Suprapubic skin (tissue), 4 donors: Measurements from ENCODE around the gene OR52B6. TPM values are rescaled to one million over a fixed set of nuclear protein-coding genes. Genes with fewer than 3 reads are reported as not detected.

ENCODE experiments used
- DNase-seq, 2 donors: peaks; one replicate each; pipeline ENCODE4 v3.0.0-alpha.2; 2019; ENCODE audit warnings: low spot score in 2 of 2
- H3K27ac ChIP-seq: fragments of 200-600 bp; sonication (generic); one replicate; pipeline ENCODE4 v1.5.1; 2019
- H3K27me3 ChIP-seq: fragments of 200-600 bp; sonication (generic); one replicate; pipeline ENCODE4 v1.5.1; 2019
- H3K36me3 ChIP-seq: fragments of 200-600 bp; sonication (generic); one replicate; pipeline ENCODE4 v1.5.1; 2019
- H3K4me1 ChIP-seq: fragments of 200-600 bp; sonication (generic); one replicate; pipeline ENCODE4 v1.5.1; 2019
- H3K4me3 ChIP-seq: fragments of 200-600 bp; sonication (generic); one replicate; pipeline ENCODE4 v1.5.1; 2019; ENCODE audit warnings: mild to moderate bottlenecking
- H3K9me3 ChIP-seq: fragments of 200-600 bp; sonication (generic); one replicate; pipeline ENCODE4 v1.5.1; 2019
- CTCF ChIP-seq, 2 donors: fragments of 200-600 bp in 1 of 2; fragments of 450-650 bp in 1 of 2; sonication (generic) in 1 of 2; IDR thresholded peaks; one replicate each; pipeline ENCODE4 v1.5.1; 2016 to 2019; ENCODE audit warnings: antibody characterized with exemption in 2 of 2, mild to moderate bottlenecking in 1 of 2, moderate library complexity in 1 of 2
- EP300 ChIP-seq: sonication (generic); formaldehyde crosslinking; IDR thresholded peaks from one replicate; pipeline ENCODE4 v1.6.1; 2017; ENCODE audit warnings: antibody characterized with exemption
- POLR2A ChIP-seq, 2 donors: fragments of 450-650 bp; IDR thresholded peaks; one replicate each; pipeline ENCODE4 v1.6.1; 2017; ENCODE audit warnings: antibody characterized with exemption in 2 of 2, mild to moderate bottlenecking in 2 of 2, moderate library complexity in 2 of 2
- POLR2AphosphoS5 ChIP-seq, 3 donors: sonication (generic); formaldehyde crosslinking; IDR thresholded peaks; one replicate each; pipeline ENCODE4 v1.6.1; 2017; ENCODE audit warnings: antibody characterized with exemption in 3 of 3
- WGBS: methylation state at CpG from one replicate; pipeline ENCODE4 v1.1.5; 2018; 5-methylcytosine and 5-hydroxymethylcytosine counted together
- total RNA-seq, 4 donors: library from RNA; depleted of rRNA; stranded (reverse); fragments of >200 nt; gene quantifications; one replicate each; pipeline ENCODE4 v1.1.0, GENCODE V29; 2016

OR52B6 gene
- total RNA-seq, 4 donors from 2014 or later: not detected

- Histone ChIP-seq H3K36me3 (no peaks in the 10 kb centered on the region), H3K4me1 (peaks cover 30% of the 10 kb centered on the region), H3K4me3 (no peak overlapping the region), H3K27me3 (no peaks in the 10 kb centered on the region), H3K9me3 (no peaks in the 10 kb centered on the region), H3K27ac (no peak overlapping the region)
- no peak for DNase-seq
- TF ChIP-seq POLR2AphosphoS5 (IDR thresholded peaks at IDR 0.05): no peak
- no peak for TF ChIP-seq EP300
- TF ChIP-seq CTCF (IDR thresholded peaks at IDR 0.05): no peak
- TF ChIP-seq POLR2A (IDR thresholded peaks at IDR 0.05): no peak
- 77% methylated on average over 5 of the region's 5 CpGs for WGBS
Observed at GRCh38 chr11:5626196-5626595, 45.5 kb downstream of the OR52B6 start.

- Histone ChIP-seq H3K4me1 (no peaks in the 10 kb centered on the region), H3K4me3 (no peak overlapping the region), H3K36me3 (peaks cover 16% of the 10 kb centered on the region), H3K27ac (no peak overlapping the region), H3K27me3 (no peaks in the 10 kb centered on the region), H3K9me3 (no peaks in the 10 kb centered on the region)
- no peak for TF ChIP-seq EP300
- no peak for TF ChIP-seq POLR2AphosphoS5 (IDR thresholded peaks at IDR 0.05)
- TF ChIP-seq CTCF (IDR thresholded peaks at IDR 0.05): no peak
- 82% methylated on average over 2 of the region's 2 CpGs for WGBS
- no peak for DNase-seq
Observed at GRCh38 chr11:5631417-5631816, 50.7 kb downstream of the OR52B6 start.

Other genes starting within 250 kb of the OR52B6 start
- not detected for gene OR51B5, start 237.4 kb upstream of the OR52B6 start, total RNA-seq
- not detected for gene OR51B6, start 229.4 kb upstream of the OR52B6 start, total RNA-seq
- gene OR51M1, start 197.1 kb upstream of the OR52B6 start, total RNA-seq: not detected
- gene OR51Q1, start 158.8 kb upstream of the OR52B6 start, total RNA-seq: not detected
- not detected for gene OR51I1, start 139.4 kb upstream of the OR52B6 start, total RNA-seq
- gene OR51I2, start 131.6 kb upstream of the OR52B6 start, total RNA-seq: not detected
- gene OR52D1, start 92.2 kb upstream of the OR52B6 start, total RNA-seq: not detected
- gene UBQLN3, start 70.9 kb upstream of the OR52B6 start, total RNA-seq: under 1 TPM in 1 of 4 donors, not detected in 3; 0.56 TPM
- 1 to 10 TPM in 2 of 4 donors, under 1 TPM in 1, not detected in 1; 0.26 to 3.6 (median 1.9) TPM for gene UBQLNL, start 64.2 kb upstream of the OR52B6 start, total RNA-seq
- 1 to 10 TPM in 1 of 4 donors, under 1 TPM in 1, not detected in 2; 0.85 to 2.1 TPM for gene OR52H1, start 32.3 kb upstream of the OR52B6 start, total RNA-seq
- gene TRIM6, start 15.8 kb downstream of the OR52B6 start, total RNA-seq: 1 to 10 TPM in 3 of 4 donors, under 1 TPM in 1; 0.72 to 4.8 (median 1.9) TPM
- gene TRIM34, start 44.1 kb downstream of the OR52B6 start, total RNA-seq: 1 to 10 TPM; 5.0 to 8.4 (median 7.2) TPM
- 10 to 100 TPM; 12.3 to 21.7 (median 16.8) TPM for gene TRIM5, start 104.2 kb downstream of the OR52B6 start, total RNA-seq
- gene TRIM22, start 108.9 kb downstream of the OR52B6 start, total RNA-seq: 10 to 100 TPM in 2 of 4 donors, 1 to 10 TPM in 2; 8.5 to 20.3 (median 13.6) TPM
- gene OR56B1, start 155.6 kb downstream of the OR52B6 start, total RNA-seq: not detected
- gene OR52N4, start 173.4 kb downstream of the OR52B6 start, total RNA-seq: not detected
- not detected for gene OR52N5, start 202.5 kb downstream of the OR52B6 start, total RNA-seq
- gene OR52N1, start 210.4 kb downstream of the OR52B6 start, total RNA-seq: not detected
- gene OR52N2, start 228.0 kb downstream of the OR52B6 start, total RNA-seq: not detected